HTERT RPE-1 (cell line): ENCODE measurements around the gene AFF2.

Source experiments
- in situ Hi-C: fragments of 300-500 bp; cut with MboI; formaldehyde crosslinking; loops from 4 replicates; pipeline ENCODE4 v1.14.3; 2020; ENCODE audit warnings: low sequenced_read_pairs

Gene AFF2

DNA sequence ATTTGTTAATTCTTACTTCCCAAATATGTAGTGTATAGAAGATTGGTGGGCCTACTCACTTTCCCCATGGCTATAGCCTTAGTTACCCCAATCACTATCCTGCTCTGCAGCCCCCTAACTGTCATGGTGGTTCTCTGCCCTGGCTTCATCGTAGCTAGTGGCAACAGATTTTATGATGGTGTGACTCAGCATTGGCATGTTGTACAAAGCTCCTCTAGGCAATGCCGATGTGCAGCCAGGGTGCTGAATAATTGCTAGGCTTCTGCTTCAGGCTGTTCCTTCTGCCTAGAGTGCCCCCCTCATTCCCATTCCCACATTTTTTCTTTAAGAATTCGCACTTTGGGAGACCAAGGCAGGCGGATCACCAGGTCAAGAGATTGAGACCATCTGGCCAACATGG is 35.2 kb downstream of the AFF2 start:
- in situ Hi-C loops = no loop called here

DNA sequence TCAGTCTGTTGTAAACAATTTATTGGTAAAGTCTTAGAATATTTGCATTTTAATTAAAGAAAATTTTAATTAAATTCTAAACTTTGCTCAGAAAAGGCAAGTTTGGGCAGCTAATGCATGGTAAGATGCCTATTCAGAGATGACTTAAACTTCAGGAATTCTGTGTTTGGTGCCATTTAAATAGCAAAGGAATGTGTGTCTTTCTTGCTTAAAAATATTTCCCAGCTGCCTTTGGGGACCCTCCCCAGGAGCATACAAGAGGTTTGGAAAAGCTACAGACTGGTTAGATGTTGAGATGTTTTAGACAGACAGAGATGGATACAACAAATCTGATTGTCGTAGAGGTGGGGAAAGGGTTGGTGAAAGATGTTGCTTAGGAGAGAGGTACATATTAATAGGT is 36.5 kb downstream of the AFF2 start:
- in situ Hi-C loops = no loop called here

DNA sequence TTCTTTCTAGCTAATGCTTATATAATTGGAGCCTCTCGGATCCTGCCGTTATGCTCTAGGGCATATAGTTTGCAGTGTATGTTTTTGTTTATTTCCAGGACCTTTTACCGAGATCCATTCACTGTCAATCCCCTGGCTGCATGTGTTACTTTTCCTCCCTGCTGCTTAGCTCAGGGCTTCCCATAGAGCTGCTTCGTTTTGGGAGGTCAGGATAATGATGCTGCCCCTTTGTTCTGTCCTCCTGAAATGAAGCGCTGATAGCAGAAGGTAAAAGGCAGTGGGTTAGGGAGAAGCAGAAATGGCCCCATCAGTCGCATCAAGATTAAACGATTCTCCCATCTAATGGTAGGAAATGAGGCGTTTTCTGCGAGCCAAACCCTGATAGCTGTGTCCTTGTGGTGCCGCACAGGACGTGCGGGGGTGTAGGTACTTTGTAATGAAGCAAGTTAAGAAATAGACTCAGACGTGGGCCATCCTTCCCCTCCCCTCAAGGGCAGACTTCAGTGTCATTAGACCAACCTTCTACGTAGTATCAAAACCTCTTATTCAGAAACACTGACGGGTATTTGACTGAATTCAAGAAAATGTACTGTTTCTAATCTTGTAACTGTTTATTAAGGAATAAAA is 37.3 kb downstream of the AFF2 start:
- in situ Hi-C loops = no loop called here

DNA sequence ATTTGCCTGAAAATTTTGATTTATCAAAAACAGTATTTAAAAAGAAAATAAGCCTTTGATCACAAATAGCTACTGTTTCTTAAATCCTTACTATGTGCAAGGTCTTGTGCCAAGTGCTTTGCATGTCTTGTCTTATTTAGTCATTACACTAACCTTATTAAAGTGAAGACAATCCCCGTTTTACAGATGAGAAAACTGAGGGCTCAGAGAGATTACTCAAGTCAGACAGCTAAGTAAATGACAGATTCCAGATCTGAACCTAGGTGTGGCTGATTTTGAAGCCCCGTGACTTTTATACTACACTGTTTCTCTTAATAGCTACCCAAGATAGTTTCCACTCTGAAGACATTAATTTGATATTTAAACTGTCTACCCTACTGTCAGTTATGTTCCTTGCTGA is 38.2 kb downstream of the AFF2 start:
- in situ Hi-C loops = no loop called here

DNA sequence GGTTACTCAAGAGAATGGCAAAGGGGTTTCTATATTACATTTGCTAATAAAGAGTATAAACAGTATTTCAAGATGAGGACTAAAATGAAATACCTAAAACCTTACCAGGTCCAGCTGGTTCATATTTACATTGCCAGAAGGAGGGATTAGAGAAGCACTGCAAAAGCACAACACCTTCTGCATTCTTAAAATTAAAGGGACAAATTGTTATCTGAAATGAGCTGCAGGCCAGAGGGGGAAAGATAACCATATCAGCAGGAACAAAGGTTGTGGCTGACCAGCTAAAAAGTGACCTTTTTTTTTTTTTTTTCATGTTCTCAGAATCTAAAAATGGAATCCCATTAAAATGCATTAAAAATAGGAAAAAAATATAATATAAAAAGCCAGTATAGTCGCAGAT is 39.7 kb downstream of the AFF2 start:
- in situ Hi-C loops = no loop called here

DNA sequence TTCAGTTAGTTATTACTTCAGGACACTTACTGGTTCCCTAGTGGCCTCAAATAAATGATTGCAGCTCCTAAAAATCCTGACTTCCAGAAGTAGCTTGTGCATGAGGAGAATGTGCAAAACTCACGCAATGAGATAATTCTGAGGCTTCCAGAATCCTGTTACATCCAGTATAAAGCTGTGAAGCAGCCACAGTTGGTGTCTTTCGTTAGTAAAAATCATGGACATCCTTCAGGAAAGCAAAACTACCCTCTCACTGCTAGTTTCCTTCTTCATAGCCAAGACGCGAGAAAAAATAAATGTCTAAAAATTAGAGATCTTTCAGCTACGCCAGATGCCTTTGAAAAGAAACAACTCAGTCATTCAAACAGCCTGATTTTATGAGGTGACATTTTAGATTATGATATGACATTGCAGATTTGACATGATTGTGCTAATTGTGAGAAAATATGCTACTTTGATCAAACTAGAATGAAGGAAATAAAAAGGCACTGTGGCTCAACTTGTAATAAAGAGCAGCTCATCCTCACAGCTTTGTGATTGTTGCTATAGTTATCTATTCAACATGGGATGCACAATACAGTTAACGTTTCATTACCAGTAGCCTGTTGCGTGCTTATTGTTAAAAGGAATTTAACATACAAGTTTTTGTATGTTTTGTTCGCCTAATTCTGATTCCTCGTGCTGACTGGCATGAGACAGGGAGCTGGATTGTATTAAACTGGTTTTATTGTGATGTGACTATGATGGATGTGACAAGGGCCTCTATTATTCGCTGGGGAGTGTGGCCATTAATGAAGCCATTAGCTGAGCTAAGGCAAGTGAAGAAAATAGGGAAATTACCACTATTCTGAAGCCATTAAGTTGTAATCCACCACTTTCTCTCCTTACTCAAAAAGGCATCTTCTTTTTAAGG is 40.5 kb downstream of the AFF2 start:
- in situ Hi-C loops = no loop called here

DNA sequence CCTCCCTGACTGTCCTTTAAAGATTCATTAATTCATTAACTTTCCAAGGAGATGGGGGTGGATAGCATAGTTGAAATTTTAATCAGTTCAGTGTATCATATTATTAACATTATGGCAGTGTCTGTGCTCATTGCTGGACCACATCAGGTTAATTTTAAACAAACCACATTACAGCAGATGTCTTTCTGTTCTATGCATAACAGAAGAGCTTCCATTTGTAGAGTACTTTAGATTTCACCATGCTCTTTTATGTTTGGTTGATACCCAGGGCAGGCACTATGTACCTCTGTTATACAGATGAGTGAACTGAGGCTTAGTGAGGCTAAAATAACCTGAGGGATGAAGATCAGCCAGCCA is 41.1 kb downstream of the AFF2 start:
- in situ Hi-C loops = no loop called here

DNA sequence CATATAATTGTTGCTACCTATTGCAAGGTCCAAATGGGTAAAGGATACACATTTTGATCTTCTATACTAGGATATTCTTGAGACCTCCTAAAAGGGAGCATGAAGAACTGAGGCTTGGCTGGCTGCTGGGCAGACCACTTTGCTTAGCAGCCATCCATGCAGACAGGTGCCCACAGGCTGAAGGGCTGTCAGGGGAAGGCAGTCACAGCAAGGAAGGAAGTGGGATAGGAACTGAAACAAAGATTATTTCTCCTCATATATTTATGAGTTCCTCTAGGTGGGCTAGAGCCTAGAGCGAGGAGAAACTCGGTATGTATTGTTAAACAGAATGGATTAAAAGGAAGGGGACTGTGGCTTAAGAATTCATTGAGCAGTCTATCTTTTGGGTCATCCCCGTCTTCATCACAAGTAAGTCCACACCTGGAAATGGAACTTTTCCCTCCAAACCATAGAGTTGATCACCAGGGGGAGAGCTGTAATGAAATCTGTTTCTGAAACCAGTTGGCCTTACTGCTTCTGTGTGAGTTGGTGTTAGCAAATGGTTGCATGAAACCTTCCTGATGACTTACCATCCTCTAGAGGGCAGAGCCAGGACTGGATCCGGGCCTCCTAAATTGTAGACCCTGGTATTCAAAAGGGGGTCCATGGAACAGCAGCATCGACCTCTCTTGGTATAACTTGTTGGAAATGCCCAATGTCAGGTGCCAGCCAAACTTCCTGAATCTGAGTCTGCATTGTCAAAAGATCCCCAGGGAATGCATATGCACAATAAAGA is 42.3 kb downstream of the AFF2 start:
- in situ Hi-C loops = no loop called here

DNA sequence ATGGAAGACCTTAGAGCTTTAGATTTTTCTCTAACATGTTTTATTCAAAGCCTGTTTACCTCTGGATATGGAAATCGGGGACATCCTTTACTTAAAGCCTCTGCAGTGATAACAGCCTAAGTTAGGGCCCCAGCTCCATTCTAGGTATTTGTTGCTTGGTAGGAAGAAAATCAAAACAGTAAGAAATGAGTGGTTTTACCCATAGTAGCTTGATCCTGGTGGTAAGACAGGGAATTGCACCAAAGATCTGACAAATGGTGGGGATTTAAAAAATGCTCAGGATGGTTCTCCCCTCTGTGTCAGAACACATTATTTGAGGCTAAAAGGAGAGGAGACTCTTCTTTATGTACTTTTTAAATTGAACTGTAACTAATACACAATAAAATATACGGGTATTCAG is 52.4 kb downstream of the AFF2 start:
- in situ Hi-C loops = no loop called here

DNA sequence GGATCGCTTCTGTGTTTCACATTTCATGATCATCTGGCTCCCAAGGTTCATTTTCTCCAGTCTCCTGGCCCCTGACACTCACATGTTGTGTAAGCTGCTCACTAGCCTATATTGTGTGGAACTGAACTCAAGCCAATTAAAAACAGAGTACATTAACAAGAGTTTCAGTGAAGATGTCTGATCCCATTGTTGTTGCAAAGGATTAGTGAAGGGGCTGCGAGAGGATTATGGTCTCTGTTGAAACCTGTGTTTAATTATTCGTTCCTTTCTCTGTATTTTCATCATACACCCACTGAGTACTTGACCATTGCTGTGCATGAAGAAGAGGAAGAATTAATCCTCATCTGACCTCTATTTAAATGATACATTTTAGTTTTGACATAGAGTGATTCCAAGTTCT is 54.7 kb downstream of the AFF2 start:
- in situ Hi-C loops = no loop called here

DNA sequence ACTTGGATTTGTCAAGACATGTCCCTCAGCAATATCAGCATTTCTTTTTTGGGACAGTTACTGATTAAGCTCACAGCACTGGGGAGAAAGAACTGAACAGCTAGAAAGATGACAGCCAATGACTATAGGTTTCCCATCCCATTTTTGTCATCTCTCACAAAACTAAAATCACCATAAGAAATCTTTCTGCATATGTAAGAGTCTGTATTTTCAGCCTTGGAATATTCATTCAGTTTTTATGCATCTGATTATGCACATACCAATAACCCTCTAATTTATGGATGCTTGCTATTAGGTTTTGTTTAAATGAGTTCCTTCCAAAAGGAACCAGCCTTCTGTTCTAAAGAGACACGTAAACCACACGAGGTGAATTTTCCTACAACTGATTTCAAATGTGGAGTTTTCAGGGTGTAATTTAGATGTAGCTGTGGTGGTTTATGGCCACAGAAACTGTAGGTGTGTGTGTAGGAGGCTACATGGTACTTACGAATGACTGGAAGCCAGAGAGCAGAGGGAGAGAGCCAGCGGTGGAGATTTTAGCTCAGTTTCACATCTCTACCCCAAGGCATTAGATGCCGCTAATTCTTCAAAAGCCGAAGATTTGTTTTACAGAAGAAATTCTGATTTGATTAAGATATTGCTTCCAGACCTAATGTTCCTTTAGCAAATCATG is 55.3 kb downstream of the AFF2 start:
- in situ Hi-C loops = no loop called here

DNA sequence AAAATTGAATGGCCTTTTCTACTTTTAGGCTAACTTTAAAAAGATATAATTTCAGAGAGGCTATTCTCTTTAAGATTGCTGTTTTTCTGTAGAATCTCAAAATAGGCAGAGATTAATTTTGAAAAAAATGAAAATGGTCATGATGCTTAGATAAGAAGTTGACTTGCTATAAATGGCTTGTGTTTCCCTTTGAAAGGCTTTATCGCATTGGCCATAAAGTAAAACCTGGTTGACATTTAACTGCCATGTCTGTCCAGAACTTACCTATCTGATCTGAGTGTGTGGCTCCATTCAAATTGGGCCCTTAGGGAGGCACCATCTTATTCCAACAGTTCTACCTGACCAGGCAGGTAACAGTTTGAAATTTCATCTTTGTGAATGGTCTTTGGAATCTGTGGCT is 56.1 kb downstream of the AFF2 start:
- in situ Hi-C loops = no loop called here

DNA sequence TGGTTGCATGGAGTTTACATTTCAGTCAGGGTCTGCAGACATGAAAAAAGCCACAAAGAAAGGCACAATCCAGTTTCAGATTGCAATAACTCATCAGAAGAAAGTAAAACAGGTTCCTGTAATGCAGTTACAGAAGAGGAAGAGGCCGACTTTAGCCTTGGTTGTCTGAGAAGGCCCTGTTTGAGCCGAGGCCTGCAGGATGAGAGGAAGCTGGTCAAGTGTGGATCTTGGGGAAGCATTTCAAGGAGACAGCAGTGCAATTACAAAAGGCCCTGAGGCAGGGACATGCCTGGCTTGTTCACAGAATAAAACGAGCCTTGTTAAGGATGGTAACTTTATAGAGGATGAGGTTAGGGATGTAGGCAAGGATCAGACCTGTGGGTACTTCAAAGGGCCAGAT is 62.4 kb downstream of the AFF2 start:
- in situ Hi-C loops = no loop called here

DNA sequence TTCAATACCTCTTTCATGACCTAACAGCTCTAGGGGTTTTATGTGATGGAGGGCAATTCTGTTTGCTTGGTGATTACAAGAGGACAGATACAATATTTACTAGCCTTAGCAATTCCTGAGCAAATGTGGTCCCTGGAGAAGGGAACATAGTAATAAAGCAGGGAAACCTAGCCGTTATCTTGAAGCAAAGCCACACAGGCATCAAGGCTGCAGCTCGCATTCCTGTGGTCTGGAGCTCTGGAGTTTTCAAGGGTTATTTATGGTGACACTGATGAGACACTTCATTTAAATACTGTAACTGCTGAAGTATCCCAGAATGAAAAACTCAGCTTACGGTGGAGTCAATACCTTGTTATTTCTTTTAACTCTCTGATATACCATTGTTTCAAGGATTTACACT is 66.8 kb downstream of the AFF2 start:
- in situ Hi-C loops = no loop called here

DNA sequence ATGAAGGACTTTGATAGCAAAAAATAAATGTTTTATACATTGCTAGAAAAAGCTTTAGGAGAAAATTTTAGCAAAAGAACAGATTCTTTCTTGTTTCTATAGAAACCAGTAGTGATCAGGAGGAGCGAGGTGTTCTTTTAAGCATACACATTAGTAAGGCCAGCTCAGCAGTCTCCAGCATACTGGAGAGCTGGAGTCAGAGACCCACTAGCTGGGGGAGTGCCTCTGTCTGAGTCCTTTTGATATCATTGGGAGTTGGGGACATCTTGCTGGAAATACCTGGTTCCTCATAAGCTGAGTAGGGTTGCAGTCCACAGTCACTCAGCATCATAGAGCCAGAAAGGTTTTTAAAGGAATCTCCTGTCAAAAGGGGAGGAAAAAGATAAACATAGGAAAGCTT is 67.4 kb downstream of the AFF2 start:
- in situ Hi-C loops = no loop called here

DNA sequence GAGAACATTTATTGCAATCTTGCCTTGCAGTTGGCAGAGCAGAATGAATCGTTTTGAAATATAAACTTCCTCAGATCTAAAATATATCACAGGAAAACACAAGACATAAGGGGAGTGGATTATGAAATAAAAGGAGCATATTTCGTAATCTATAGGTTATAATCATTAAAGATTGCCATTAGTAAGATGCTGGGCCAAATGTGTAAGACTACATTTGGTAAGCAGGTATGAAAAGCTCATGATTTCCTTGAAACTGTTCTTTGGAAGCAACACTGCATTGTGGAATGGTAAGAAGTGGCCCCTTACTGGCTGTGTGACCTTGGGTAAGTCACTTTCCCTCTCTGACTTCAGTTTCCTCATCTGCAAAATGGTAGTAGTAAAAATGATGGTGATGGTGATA is 68.3 kb downstream of the AFF2 start:
- in situ Hi-C loops = no loop called here

DNA sequence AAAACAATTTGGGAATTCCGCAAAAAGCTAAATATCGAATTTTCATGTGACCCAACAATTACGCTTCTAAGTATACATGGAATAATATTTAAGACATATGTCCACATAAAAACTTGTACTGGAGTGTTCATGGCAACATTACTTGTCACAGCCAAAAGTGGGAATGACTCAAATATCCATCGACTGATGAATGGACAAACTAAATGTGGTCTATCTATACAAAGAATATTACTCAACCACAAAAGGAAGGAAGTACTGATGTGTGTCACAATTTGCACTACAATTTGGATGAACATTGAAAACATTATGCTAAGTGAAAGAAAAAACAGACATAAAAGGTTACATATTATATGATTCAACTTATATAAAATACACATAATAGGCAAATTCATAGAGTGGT is 71.9 kb downstream of the AFF2 start:
- in situ Hi-C loops = no loop called here

DNA sequence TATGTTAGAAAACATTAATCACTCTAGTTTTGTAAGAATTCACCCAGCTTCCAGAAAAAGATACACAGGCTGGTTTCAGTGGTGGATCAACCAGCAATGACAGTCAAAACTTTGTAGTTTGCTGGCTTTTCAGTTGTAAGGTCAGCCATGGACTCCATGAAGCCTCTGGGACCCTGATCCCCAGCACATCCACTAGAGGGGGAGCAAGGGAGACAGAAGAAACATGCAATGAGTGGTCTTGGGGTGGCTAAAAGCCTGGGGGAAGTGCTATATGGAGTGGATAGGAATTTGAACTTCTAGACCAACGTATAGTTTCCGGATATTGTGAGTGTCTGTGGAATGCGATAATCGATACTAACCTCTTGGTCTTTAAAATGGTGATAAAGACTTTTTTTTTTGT is 72.7 kb downstream of the AFF2 start:
- in situ Hi-C loops = no loop called here

DNA sequence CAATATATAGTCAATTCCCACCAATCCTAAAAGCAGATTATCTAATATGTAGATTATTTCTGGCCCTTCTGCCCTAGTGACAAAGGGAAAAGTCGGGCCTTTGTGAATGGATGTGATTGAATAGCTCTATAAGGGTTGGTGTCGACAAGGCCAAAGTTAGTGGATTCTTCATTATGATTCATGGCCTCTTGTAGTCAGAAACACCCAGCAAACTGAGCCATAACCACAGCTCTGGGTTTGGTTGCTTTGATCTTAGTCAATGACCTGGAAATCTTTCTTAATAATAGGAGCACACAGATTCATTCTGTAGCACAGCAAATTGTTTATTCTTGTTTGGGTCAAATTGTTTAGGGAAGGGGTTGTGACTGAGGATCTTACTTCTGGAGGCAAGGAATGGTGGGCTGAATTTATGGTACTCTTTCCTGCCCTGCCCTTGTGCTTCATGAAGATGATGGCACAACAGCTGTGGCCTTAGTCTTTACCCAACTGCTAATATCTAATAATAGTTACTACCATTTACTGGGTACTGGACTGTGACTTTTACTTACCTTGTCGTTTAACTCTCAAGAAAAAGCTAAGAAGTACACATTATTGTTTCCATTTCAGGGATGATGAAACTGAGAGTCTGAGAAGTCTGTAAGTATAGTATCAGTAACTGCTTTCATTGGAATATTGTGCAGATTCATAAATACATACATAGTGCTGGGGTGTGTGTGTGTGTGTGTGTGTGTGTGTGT is 74.0 kb downstream of the AFF2 start:
- in situ Hi-C loops = no loop called here

DNA sequence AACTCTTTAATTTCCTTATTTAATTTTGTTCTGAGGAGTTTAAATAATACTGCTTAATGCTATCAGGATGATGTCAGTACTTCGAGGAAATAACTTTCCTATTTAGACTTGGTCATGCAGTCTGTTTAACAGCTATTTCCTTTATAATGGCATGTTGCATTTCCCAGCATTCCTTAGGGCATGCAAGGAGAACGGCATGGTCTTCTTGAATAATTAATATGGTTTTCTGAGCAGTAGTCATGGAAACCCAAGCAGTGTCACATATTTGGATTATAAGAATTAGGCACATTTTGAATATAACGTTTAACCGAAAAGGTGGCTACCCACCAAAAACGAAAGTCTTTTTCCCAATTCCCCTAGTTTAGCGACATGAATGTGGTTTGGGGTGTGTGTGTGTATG is 76.0 kb downstream of the AFF2 start:
- in situ Hi-C loops = no loop called here

DNA sequence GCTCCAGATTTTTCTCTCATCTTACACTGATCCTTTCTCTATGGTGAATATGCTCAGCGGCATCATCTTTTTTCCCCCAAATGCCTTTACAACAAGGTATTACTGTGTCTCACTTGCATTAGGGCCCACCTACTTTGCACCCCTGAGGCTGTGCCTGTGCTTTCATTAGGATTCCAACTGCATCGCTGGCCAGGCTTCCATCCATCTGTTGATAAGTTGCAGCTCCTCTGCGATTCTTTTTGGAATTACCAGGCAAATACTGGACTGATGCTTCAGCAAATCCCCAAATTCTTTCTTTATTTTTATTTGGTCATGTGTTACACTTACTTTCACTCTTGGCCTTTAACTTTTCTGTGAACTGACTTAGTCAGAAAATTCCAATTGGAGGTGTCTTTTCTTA is 77.3 kb downstream of the AFF2 start:
- in situ Hi-C loops = no loop called here
